Liver (tissue), 9 donors: ENCODE results near the gene FLII. TPM values are rescaled to one million over a fixed set of nuclear protein-coding genes. Genes with fewer than 3 reads are reported as not detected.

Experiments
- DNase-seq: peaks from one replicate; pipeline ENCODE4 v3.0.0-alpha.2; 2017; ENCODE audit warnings: low spot score
- H3K27ac ChIP-seq, 2 donors: one replicate each; pipeline ENCODE4 v1.7.0; 2013; ENCODE audit warnings: inconsistent platforms in 2 of 2, low read length in 2 of 2, control low read depth in 1 of 2, low read depth in 1 of 2, mild to moderate bottlenecking in 1 of 2
- H3K27me3 ChIP-seq, 4 donors: one replicate each; pipeline versions ENCODE4 v1.6.1 to v1.7.0; 2013; ENCODE audit warnings: low read length in 3 of 4, inconsistent platforms in 1 of 4, mild to moderate bottlenecking in 1 of 4, moderate library complexity in 1 of 4; ENCODE audit not compliant: control insufficient read depth in 4 of 4, insufficient read depth in 4 of 4
- H3K36me3 ChIP-seq, 4 donors: one replicate each; pipeline versions ENCODE4 v1.6.1 to v1.7.0; 2013; ENCODE audit warnings: low read length in 3 of 4, mild to moderate bottlenecking in 3 of 4, low read depth in 1 of 4, moderate library complexity in 1 of 4; ENCODE audit not compliant: control insufficient read depth in 4 of 4, insufficient read depth in 3 of 4
- H3K4me1 ChIP-seq, 4 donors: one replicate each; pipeline versions ENCODE4 v1.6.1 to v1.7.0; 2013; ENCODE audit warnings: low read length in 3 of 4, mild to moderate bottlenecking in 3 of 4, moderate library complexity in 1 of 4; ENCODE audit not compliant: control insufficient read depth in 4 of 4, insufficient read depth in 4 of 4
- H3K4me3 ChIP-seq, 3 donors: one replicate each; pipeline versions ENCODE4 v1.6.1 to v1.7.0; 2013; ENCODE audit warnings: low read length in 3 of 3, control low read depth in 1 of 3, low read depth in 1 of 3, mild to moderate bottlenecking in 1 of 3
- H3K9ac ChIP-seq, 2 donors: one replicate each; pipeline ENCODE4 v1.7.0; 2013; ENCODE audit warnings: low read length in 2 of 2, mild to moderate bottlenecking in 2 of 2, moderate library complexity in 2 of 2, control low read depth in 1 of 2, low read depth in 1 of 2
- H3K9me3 ChIP-seq, 4 donors: one replicate each; pipeline versions ENCODE4 v1.6.1 to v1.7.0; 2013; ENCODE audit warnings: low read length in 3 of 4; ENCODE audit not compliant: control insufficient read depth in 4 of 4
- EGR1 ChIP-seq, 2 donors: IDR thresholded peaks; 2 replicates each; pipeline ENCODE4 v1.6.1; 2016 to 2018; ENCODE audit warnings: antibody characterized with exemption in 2 of 2, low read depth in 2 of 2
- GABPA ChIP-seq, 2 donors: IDR thresholded peaks in 1 of 2; conservative IDR thresholded peaks in 1 of 2; 2 replicates each; pipeline ENCODE4 v1.6.1; 2016; ENCODE audit warnings: antibody characterized with exemption in 2 of 2, mild to moderate bottlenecking in 1 of 2, moderate library complexity in 1 of 2
- HNF4A ChIP-seq, 2 donors: conservative IDR thresholded peaks; 2 replicates each; pipeline ENCODE4 v1.6.1; 2016; ENCODE audit warnings: antibody characterized with exemption in 2 of 2, mild to moderate bottlenecking in 2 of 2
- HNF4G ChIP-seq: IDR thresholded peaks from 2 replicates; pipeline ENCODE4 v1.6.1; 2016; ENCODE audit warnings: antibody characterized with exemption
- JUND ChIP-seq, 2 donors: IDR thresholded peaks; 2 replicates each; pipeline ENCODE4 v1.6.1; 2016; ENCODE audit warnings: antibody characterized with exemption in 2 of 2
- NR2F2 ChIP-seq: IDR thresholded peaks from 2 replicates; pipeline ENCODE4 v1.6.1; 2016; ENCODE audit warnings: antibody characterized with exemption
- RAD21 ChIP-seq, 2 donors: IDR thresholded peaks; 2 replicates each; pipeline ENCODE4 v1.6.1; 2016; ENCODE audit warnings: antibody characterized with exemption in 2 of 2, mild to moderate bottlenecking in 2 of 2
- RXRA ChIP-seq, 2 donors: IDR thresholded peaks; 2 replicates each; pipeline ENCODE4 v1.6.1; 2017 to 2018; ENCODE audit warnings: antibody characterized with exemption in 2 of 2, mild to moderate bottlenecking in 1 of 2
- SP1 ChIP-seq: IDR thresholded peaks from 2 replicates; pipeline ENCODE4 v1.6.1; 2018; ENCODE audit warnings: antibody characterized with exemption, mild to moderate bottlenecking
- YY1 ChIP-seq: IDR thresholded peaks from 2 replicates; pipeline ENCODE4 v1.6.1; 2016; ENCODE audit warnings: antibody characterized with exemption, mild to moderate bottlenecking
- WGBS: extraction: QIAGEN DNeasy Blood & Tissue Kit; methylation state at CpG from one replicate; pipeline ENCODE4 v1.1.7; 2013; 5-methylcytosine and 5-hydroxymethylcytosine counted together
- polyA plus RNA-seq, 2 donors: library from polyadenylated mRNA; stranded (reverse) in 1 of 2; unstranded in 1 of 2; fragments of 200-250 nt in 1 of 2; fragments of >200 nt in 1 of 2; fragmentation: Nextera tagmentation in 1 of 2; extraction: Ambion mirVana in 1 of 2; gene quantifications; one replicate each; pipeline versions ENCODE4 v1.2.1 to v1.2.3, GENCODE V29; 2013 to 2015
- total RNA-seq, 2 donors: library from RNA; depleted of rRNA; stranded (reverse); fragments of >200 nt; gene quantifications; one replicate each; pipeline ENCODE4 v1.2.3, GENCODE V29; 2014
- TF ChIP-seq, protein P1 (sequence below): IDR thresholded peaks from 2 replicates; pipeline ENCODE4 v1.6.1; 2016; ENCODE audit warnings: antibody characterized with exemption, mild to moderate bottlenecking
- TF ChIP-seq, protein P2 (sequence below): IDR thresholded peaks from 2 replicates; pipeline ENCODE4 v1.6.1; 2016; ENCODE audit warnings: antibody characterized with exemption
- TF ChIP-seq, protein P3 (sequence below): fragments of 150-350 bp; IDR thresholded peaks from 2 replicates; pipeline ENCODE4 v1.5.1; 2017; ENCODE audit warnings: improper control_type of control experiment, low read depth, low read length; ENCODE audit not compliant: missing input control
- TF ChIP-seq, protein P4 (sequence below): IDR thresholded peaks from 2 replicates; pipeline ENCODE4 v1.6.1; 2016; ENCODE audit warnings: antibody characterized with exemption
- TF ChIP-seq, protein P5 (sequence below): IDR thresholded peaks from 2 replicates; pipeline ENCODE4 v1.6.1; 2016; ENCODE audit warnings: antibody characterized with exemption
- donor health status: healthy.
- donor health status: healthy.
- donor health status: healthy.
- donor health status: healthy.
- donor health status: healthy.

The FLII gene
- total and polyA plus RNA-seq, 4 donors = 49.3 to 90.9 (median 76.3) TPM

DNA sequence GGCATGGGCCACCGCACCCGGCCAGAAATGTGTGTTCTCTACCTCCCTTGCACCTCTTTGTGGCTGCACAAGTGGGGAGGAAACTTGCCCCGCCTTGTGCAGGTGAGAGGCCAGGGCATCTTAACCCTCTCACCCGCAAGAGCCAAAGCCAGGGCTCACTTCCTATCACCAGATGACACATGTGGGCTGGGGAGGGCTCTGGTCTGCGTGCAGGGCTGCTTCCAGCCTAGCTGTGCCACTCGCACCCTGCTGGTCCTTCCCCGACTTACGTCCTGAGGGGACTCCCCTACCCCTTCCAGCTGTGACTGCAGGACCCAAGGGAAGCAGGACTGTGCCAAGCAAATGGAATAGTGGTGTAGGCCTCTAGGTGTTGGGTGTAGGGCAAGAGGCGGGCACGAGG is 8.8 kb upstream of the FLII start:
- peaks cover 0 to under 1% (median 0%) of the 10 kb centered on the region in 4 donors for H3K4me1 ChIP-seq
- TF ChIP-seq RXRA (IDR thresholded peaks at IDR 0.05) = no peak
- no peak for TF ChIP-seq YY1
- no peak for TF ChIP-seq RAD21 (IDR thresholded peaks at IDR 0.05)
- TF ChIP-seq, protein P1, sequence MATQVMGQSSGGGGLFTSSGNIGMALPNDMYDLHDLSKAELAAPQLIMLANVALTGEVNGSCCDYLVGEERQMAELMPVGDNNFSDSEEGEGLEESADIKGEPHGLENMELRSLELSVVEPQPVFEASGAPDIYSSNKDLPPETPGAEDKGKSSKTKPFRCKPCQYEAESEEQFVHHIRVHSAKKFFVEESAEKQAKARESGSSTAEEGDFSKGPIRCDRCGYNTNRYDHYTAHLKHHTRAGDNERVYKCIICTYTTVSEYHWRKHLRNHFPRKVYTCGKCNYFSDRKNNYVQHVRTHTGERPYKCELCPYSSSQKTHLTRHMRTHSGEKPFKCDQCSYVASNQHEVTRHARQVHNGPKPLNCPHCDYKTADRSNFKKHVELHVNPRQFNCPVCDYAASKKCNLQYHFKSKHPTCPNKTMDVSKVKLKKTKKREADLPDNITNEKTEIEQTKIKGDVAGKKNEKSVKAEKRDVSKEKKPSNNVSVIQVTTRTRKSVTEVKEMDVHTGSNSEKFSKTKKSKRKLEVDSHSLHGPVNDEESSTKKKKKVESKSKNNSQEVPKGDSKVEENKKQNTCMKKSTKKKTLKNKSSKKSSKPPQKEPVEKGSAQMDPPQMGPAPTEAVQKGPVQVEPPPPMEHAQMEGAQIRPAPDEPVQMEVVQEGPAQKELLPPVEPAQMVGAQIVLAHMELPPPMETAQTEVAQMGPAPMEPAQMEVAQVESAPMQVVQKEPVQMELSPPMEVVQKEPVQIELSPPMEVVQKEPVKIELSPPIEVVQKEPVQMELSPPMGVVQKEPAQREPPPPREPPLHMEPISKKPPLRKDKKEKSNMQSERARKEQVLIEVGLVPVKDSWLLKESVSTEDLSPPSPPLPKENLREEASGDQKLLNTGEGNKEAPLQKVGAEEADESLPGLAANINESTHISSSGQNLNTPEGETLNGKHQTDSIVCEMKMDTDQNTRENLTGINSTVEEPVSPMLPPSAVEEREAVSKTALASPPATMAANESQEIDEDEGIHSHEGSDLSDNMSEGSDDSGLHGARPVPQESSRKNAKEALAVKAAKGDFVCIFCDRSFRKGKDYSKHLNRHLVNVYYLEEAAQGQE = no peak
- TF ChIP-seq, protein P2, sequence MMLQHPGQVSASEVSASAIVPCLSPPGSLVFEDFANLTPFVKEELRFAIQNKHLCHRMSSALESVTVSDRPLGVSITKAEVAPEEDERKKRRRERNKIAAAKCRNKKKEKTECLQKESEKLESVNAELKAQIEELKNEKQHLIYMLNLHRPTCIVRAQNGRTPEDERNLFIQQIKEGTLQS = no peak
- no peak for TF ChIP-seq SP1
- no peak for TF ChIP-seq NR2F2
- TF ChIP-seq, protein P3, sequence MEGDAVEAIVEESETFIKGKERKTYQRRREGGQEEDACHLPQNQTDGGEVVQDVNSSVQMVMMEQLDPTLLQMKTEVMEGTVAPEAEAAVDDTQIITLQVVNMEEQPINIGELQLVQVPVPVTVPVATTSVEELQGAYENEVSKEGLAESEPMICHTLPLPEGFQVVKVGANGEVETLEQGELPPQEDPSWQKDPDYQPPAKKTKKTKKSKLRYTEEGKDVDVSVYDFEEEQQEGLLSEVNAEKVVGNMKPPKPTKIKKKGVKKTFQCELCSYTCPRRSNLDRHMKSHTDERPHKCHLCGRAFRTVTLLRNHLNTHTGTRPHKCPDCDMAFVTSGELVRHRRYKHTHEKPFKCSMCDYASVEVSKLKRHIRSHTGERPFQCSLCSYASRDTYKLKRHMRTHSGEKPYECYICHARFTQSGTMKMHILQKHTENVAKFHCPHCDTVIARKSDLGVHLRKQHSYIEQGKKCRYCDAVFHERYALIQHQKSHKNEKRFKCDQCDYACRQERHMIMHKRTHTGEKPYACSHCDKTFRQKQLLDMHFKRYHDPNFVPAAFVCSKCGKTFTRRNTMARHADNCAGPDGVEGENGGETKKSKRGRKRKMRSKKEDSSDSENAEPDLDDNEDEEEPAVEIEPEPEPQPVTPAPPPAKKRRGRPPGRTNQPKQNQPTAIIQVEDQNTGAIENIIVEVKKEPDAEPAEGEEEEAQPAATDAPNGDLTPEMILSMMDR = no peak
- TF ChIP-seq HNF4A (conservative IDR thresholded peaks at IDR 0.05) = no peak
- TF ChIP-seq, protein P4, sequence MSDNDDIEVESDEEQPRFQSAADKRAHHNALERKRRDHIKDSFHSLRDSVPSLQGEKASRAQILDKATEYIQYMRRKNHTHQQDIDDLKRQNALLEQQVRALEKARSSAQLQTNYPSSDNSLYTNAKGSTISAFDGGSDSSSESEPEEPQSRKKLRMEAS = no peak
- TF ChIP-seq HNF4G = no peak
- no peak for TF ChIP-seq GABPA (IDR thresholded peaks at IDR 0.05 in 1 of 2, conservative IDR thresholded peaks at IDR 0.05 in 1 of 2)
- no peak for TF ChIP-seq EGR1 (IDR thresholded peaks at IDR 0.05; ENCODE audit: low read depth in 2 of 2)
- TF ChIP-seq JUND (IDR thresholded peaks at IDR 0.05) = no peak
- TF ChIP-seq, protein P5, sequence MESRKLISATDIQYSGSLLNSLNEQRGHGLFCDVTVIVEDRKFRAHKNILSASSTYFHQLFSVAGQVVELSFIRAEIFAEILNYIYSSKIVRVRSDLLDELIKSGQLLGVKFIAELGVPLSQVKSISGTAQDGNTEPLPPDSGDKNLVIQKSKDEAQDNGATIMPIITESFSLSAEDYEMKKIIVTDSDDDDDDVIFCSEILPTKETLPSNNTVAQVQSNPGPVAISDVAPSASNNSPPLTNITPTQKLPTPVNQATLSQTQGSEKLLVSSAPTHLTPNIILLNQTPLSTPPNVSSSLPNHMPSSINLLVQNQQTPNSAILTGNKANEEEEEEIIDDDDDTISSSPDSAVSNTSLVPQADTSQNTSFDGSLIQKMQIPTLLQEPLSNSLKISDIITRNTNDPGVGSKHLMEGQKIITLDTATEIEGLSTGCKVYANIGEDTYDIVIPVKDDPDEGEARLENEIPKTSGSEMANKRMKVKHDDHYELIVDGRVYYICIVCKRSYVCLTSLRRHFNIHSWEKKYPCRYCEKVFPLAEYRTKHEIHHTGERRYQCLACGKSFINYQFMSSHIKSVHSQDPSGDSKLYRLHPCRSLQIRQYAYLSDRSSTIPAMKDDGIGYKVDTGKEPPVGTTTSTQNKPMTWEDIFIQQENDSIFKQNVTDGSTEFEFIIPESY = no peak
- H3K27me3 ChIP-seq = no peaks in the 10 kb centered on the region
- no peak overlapping the region for H3K9ac ChIP-seq
- no peaks in the 10 kb centered on the region for H3K9me3 ChIP-seq
- H3K4me3 ChIP-seq = no peak overlapping the region
- peaks cover 4 to 20% (median 12%) of the 10 kb centered on the region in 4 donors for H3K36me3 ChIP-seq
- WGBS = 82% methylated on average over 10 of the region's 10 CpGs
- DNase-seq = no peak
- no peak overlapping the region for H3K27ac ChIP-seq
